ENCODE measurements around the gene SH3GL2.

The SH3GL2 gene

DNA sequence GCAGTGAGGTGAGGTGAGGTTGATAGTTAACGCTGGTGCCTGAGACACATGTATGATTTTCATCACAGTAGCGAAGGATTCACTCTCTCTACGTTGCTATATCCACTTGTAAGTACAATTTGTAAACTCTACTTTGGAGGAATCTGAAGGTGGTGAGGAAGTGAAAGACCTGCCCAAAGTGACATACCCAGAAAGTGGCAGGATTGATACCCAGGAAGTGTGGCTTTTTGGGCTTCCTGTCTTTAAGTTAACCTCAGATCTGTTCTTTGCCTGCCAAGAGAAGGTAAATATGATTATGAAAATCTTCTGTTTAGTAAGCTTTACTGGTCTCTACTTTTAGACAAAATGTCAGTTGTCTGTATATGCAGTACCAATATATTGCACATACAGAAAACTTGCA, 143.1 kb downstream of the SH3GL2 start:
- Histone ChIP-seq H3K27me3 (ENCODE audit: insufficient read depth, low read length) (no peaks in the 10 kb centered on the region), H3K9ac (ENCODE audit: low read length) (no peak overlapping the region), H3K4me2 (ENCODE audit: low read length) (no peak overlapping the region), H3K23ac (ENCODE audit: low read length) (no peak overlapping the region), H3K79me2 (ENCODE audit: control insufficient read depth, insufficient read depth, low read length, poor library complexity) (no peaks in the 10 kb centered on the region), H4K8ac (ENCODE audit: low read depth, low read length) (no peak overlapping the region), H4K91ac (ENCODE audit: low read depth, low read length) (no peak overlapping the region), H3K4ac (ENCODE audit: low read depth, low read length) (no peak overlapping the region), H3K4me3 (ENCODE audit: low read depth, low read length) (no peak overlapping the region), H2BK120ac (ENCODE audit: insufficient read depth, low read length, poor library complexity) (no peak overlapping the region), H2BK5ac (ENCODE audit: low read depth, low read length, poor library complexity) (no peak overlapping the region), H4K12ac (ENCODE audit: low read depth, low read length) (no peak overlapping the region), H3K36me3 (ENCODE audit: control insufficient read depth in 1 of 2, insufficient read depth in 2 of 2, low read length in 2 of 2) (no peaks in the 10 kb centered on the region), H3K79me1 (ENCODE audit: low read length) (no peaks in the 10 kb centered on the region), H3K14ac (ENCODE audit: low read length) (no peak overlapping the region), H3K4me1 (ENCODE audit: control insufficient read depth in 1 of 2, insufficient read depth in 2 of 2, low read length in 2 of 2) (no peaks in the 10 kb centered on the region), H3K18ac (ENCODE audit: low read length) (no peak overlapping the region), H2AFZ (ENCODE audit: insufficient read depth, low read length, poor library complexity) (no peak overlapping the region), H3K27ac (ENCODE audit: low read depth, low read length) (no peak overlapping the region), H2BK12ac (ENCODE audit: low read length) (no peak overlapping the region), H2AK5ac (ENCODE audit: low read length) (no peak overlapping the region), H3K9me3 (ENCODE audit: insufficient read depth, low read depth, low read length) (no peaks in the 10 kb centered on the region)
- no CpG with 5 or more reads among the region's 3 CpGs for WGBS (ENCODE audit: extremely low coverage, insufficient coverage, insufficient read length)
- DNase-seq = no peak

- no CpG with 5 or more reads among the region's 2 CpGs for WGBS (ENCODE audit: extremely low coverage, insufficient coverage, insufficient read length)
- no peak overlapping the region for H3K18ac ChIP-seq (ENCODE audit: low read length)
- H3K9ac ChIP-seq (ENCODE audit: low read length) = no peak overlapping the region
- no peak overlapping the region for H4K91ac ChIP-seq (ENCODE audit: low read depth, low read length)
- no peak overlapping the region for H3K4me2 ChIP-seq (ENCODE audit: low read length)
- no peak overlapping the region for H4K12ac ChIP-seq (ENCODE audit: low read depth, low read length)
- no peak overlapping the region for H4K8ac ChIP-seq (ENCODE audit: low read depth, low read length)
- H3K4me1 ChIP-seq (ENCODE audit: control insufficient read depth in 1 of 2, insufficient read depth in 2 of 2, low read length in 2 of 2) = no peaks in the 10 kb centered on the region
- H3K4me3 ChIP-seq (ENCODE audit: low read depth, low read length) = no peak overlapping the region
- H2BK12ac ChIP-seq (ENCODE audit: low read length) = no peak overlapping the region
- H2BK120ac ChIP-seq (ENCODE audit: insufficient read depth, low read length, poor library complexity) = no peak overlapping the region
- no peak overlapping the region for H2AFZ ChIP-seq (ENCODE audit: insufficient read depth, low read length, poor library complexity)
- no peaks in the 10 kb centered on the region for H3K27me3 ChIP-seq (ENCODE audit: insufficient read depth, low read length)
- no peaks in the 10 kb centered on the region for H3K36me3 ChIP-seq (ENCODE audit: control insufficient read depth in 1 of 2, insufficient read depth in 2 of 2, low read length in 2 of 2)
- peaks cover 3% of the 10 kb centered on the region for H3K9me3 ChIP-seq (ENCODE audit: insufficient read depth, low read depth, low read length)
- H3K4ac ChIP-seq (ENCODE audit: low read depth, low read length) = no peak overlapping the region
- H3K79me2 ChIP-seq (ENCODE audit: control insufficient read depth, insufficient read depth, low read length, poor library complexity) = no peaks in the 10 kb centered on the region
- H3K27ac ChIP-seq (ENCODE audit: low read depth, low read length) = no peak overlapping the region
- H3K79me1 ChIP-seq (ENCODE audit: low read length) = no peaks in the 10 kb centered on the region
- no peak overlapping the region for H2AK5ac ChIP-seq (ENCODE audit: low read length)
- H2BK5ac ChIP-seq (ENCODE audit: low read depth, low read length, poor library complexity) = no peak overlapping the region
- no peak for DNase-seq
- no peak overlapping the region for H3K23ac ChIP-seq (ENCODE audit: low read length)
- H3K14ac ChIP-seq (ENCODE audit: low read length) = no peak overlapping the region
Observed at GRCh38 chr9:17723656-17724055, 144.8 kb downstream of the SH3GL2 start.

GRCh38 chr9:17725399-17726010, 146.6 kb downstream of the SH3GL2 start:
- H3K9ac ChIP-seq (ENCODE audit: low read length) = no peak overlapping the region
- no peaks in the 10 kb centered on the region for H3K79me1 ChIP-seq (ENCODE audit: low read length)
- no peak overlapping the region for H4K12ac ChIP-seq (ENCODE audit: low read depth, low read length)
- no peak overlapping the region for H3K27ac ChIP-seq (ENCODE audit: low read depth, low read length)
- H3K27me3 ChIP-seq (ENCODE audit: insufficient read depth, low read length) = no peaks in the 10 kb centered on the region
- no peak overlapping the region for H2AFZ ChIP-seq (ENCODE audit: insufficient read depth, low read length, poor library complexity)
- H3K4ac ChIP-seq (ENCODE audit: low read depth, low read length) = no peak overlapping the region
- peaks cover 3% of the 10 kb centered on the region for H3K9me3 ChIP-seq (ENCODE audit: insufficient read depth, low read depth, low read length)
- no peak overlapping the region for H3K23ac ChIP-seq (ENCODE audit: low read length)
- H3K4me2 ChIP-seq (ENCODE audit: low read length) = no peak overlapping the region
- no peaks in the 10 kb centered on the region for H3K36me3 ChIP-seq (ENCODE audit: control insufficient read depth in 1 of 2, insufficient read depth in 2 of 2, low read length in 2 of 2)
- no peak overlapping the region for H3K14ac ChIP-seq (ENCODE audit: low read length)
- no peak overlapping the region for H2BK12ac ChIP-seq (ENCODE audit: low read length)
- no peak for DNase-seq
- no peak overlapping the region for H4K8ac ChIP-seq (ENCODE audit: low read depth, low read length)
- no peak overlapping the region for H2BK5ac ChIP-seq (ENCODE audit: low read depth, low read length, poor library complexity)
- no peak overlapping the region for H3K4me3 ChIP-seq (ENCODE audit: low read depth, low read length)
- no peaks in the 10 kb centered on the region for H3K4me1 ChIP-seq (ENCODE audit: control insufficient read depth in 1 of 2, insufficient read depth in 2 of 2, low read length in 2 of 2)
- no peak overlapping the region for H2BK120ac ChIP-seq (ENCODE audit: insufficient read depth, low read length, poor library complexity)
- H4K91ac ChIP-seq (ENCODE audit: low read depth, low read length) = no peak overlapping the region
- WGBS (ENCODE audit: extremely low coverage, insufficient coverage, insufficient read length) = no CpG with 5 or more reads among the region's 4 CpGs
- no peak overlapping the region for H2AK5ac ChIP-seq (ENCODE audit: low read length)
- H3K18ac ChIP-seq (ENCODE audit: low read length) = no peak overlapping the region
- no peaks in the 10 kb centered on the region for H3K79me2 ChIP-seq (ENCODE audit: control insufficient read depth, insufficient read depth, low read length, poor library complexity)

DNA sequence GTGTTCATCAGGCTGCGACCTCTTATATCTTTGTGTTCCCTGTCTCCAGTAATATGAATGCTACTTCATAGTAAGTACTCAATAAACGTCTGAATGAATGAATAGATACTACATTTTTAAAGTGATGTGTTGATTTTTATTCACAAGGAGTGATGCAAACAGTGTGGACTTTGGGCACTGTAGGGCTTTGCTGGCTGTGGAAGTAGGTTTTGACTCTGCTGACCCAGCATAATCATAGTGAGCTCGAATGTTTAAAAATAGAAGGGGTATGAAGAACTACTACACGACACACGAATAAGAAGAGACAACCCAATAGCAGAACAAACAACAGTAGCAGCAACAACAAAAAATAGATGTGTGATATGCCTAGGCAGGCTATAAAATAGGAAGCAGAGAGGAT, 147.4 kb downstream of the SH3GL2 start:
- H3K9me3 ChIP-seq (ENCODE audit: insufficient read depth, low read depth, low read length) = peaks cover 3% of the 10 kb centered on the region
- no peak overlapping the region for H3K23ac ChIP-seq (ENCODE audit: low read length)
- no peak overlapping the region for H2BK120ac ChIP-seq (ENCODE audit: insufficient read depth, low read length, poor library complexity)
- H3K79me1 ChIP-seq (ENCODE audit: low read length) = no peaks in the 10 kb centered on the region
- H3K14ac ChIP-seq (ENCODE audit: low read length) = no peak overlapping the region
- H3K36me3 ChIP-seq (ENCODE audit: control insufficient read depth in 1 of 2, insufficient read depth in 2 of 2, low read length in 2 of 2) = no peaks in the 10 kb centered on the region
- H3K4me2 ChIP-seq (ENCODE audit: low read length) = no peak overlapping the region
- H4K91ac ChIP-seq (ENCODE audit: low read depth, low read length) = no peak overlapping the region
- no peak overlapping the region for H2BK12ac ChIP-seq (ENCODE audit: low read length)
- H3K27ac ChIP-seq (ENCODE audit: low read depth, low read length) = no peak overlapping the region
- H3K79me2 ChIP-seq (ENCODE audit: control insufficient read depth, insufficient read depth, low read length, poor library complexity) = no peaks in the 10 kb centered on the region
- no peak overlapping the region for H2AK5ac ChIP-seq (ENCODE audit: low read length)
- H2AFZ ChIP-seq (ENCODE audit: insufficient read depth, low read length, poor library complexity) = no peak overlapping the region
- no peaks in the 10 kb centered on the region for H3K4me1 ChIP-seq (ENCODE audit: control insufficient read depth in 1 of 2, insufficient read depth in 2 of 2, low read length in 2 of 2)
- no peak for DNase-seq
- H2BK5ac ChIP-seq (ENCODE audit: low read depth, low read length, poor library complexity) = no peak overlapping the region
- H3K18ac ChIP-seq (ENCODE audit: low read length) = no peak overlapping the region
- H4K12ac ChIP-seq (ENCODE audit: low read depth, low read length) = no peak overlapping the region
- WGBS (ENCODE audit: extremely low coverage, insufficient coverage, insufficient read length) = no CpG with 5 or more reads among the region's 5 CpGs
- H3K27me3 ChIP-seq (ENCODE audit: insufficient read depth, low read length) = no peaks in the 10 kb centered on the region
- no peak overlapping the region for H3K4me3 ChIP-seq (ENCODE audit: low read depth, low read length)
- no peak overlapping the region for H3K9ac ChIP-seq (ENCODE audit: low read length)
- no peak overlapping the region for H3K4ac ChIP-seq (ENCODE audit: low read depth, low read length)
- H4K8ac ChIP-seq (ENCODE audit: low read depth, low read length) = no peak overlapping the region
